ENCODE results near the gene IGLL5.

DNA sequence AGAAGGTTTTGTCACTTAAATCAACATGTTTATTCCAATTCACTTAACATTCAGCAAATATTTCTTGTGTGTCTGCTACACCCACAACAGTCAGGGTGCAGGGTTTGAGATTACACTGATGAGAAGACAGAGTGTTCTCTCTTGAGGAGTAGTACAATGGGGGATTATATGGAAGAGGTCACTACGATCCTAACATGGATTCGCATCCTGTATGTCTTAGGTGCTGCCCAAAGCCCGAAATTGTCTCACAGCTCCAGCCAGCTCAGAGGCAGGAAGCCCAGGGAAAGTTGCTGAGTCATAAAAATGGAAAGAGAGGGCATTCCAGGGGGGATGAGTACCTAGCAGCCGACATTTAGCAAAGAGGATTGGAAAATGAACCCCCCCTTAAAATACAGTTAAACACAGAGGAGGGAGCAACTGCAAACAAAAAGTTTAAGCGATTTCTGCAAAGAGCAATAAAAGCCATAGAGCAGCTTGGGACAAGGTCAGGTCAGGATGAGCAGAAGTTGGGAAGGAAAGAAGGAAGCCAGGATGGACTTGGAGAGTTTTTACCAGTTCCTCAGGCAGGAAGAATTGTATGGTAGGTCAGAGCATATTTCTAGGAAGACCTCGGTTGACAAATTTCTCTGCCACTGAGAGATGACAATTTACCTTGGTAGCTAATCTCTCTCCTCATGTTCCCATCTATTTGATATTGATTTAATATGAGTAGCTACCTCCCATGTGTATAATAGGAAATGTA, 49.5 kb downstream of the IGLL5 start:
- TF ChIP-seq, protein P1, sequence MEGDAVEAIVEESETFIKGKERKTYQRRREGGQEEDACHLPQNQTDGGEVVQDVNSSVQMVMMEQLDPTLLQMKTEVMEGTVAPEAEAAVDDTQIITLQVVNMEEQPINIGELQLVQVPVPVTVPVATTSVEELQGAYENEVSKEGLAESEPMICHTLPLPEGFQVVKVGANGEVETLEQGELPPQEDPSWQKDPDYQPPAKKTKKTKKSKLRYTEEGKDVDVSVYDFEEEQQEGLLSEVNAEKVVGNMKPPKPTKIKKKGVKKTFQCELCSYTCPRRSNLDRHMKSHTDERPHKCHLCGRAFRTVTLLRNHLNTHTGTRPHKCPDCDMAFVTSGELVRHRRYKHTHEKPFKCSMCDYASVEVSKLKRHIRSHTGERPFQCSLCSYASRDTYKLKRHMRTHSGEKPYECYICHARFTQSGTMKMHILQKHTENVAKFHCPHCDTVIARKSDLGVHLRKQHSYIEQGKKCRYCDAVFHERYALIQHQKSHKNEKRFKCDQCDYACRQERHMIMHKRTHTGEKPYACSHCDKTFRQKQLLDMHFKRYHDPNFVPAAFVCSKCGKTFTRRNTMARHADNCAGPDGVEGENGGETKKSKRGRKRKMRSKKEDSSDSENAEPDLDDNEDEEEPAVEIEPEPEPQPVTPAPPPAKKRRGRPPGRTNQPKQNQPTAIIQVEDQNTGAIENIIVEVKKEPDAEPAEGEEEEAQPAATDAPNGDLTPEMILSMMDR (conservative IDR thresholded peaks at IDR 0.05 in 1 of 2, IDR thresholded peaks at IDR 0.05 in 1 of 2; ENCODE audit: low read depth in 1 of 2, low read length in 2 of 2): no peak
- TF ChIP-seq EZH2 (IDR thresholded peaks at IDR 0.05; ENCODE audit: low read length, missing control alignments): no peak

All from fibroblast of lung (primary cell).